GM19372 (cell line): ENCODE data around the gene SPHK1.

Experiments used
- ATAC-seq: cut with Tn5 transposase; IDR thresholded peaks from one replicate; pipeline ENCODE4 v1.9.1; 2021; ENCODE audit warnings: mild to moderate bottlenecking, low read depth, moderate library complexity; ENCODE audit not compliant: unreplicated experiment

SPHK1 gene

GRCh38 chr17:76383546-76384221 lies 725 bp upstream of the SPHK1 start:
- ATAC-seq = peak; percentile 26

- ATAC-seq = no peak
Observed at GRCh38 chr17:76384987-76385891, 830 bp downstream of the SPHK1 start.

- ATAC-seq = peak; percentile 43
Observed at GRCh38 chr17:76385892-76386786, 1.7 kb downstream of the SPHK1 start.

GRCh38 chr17:76386966-76387765 lies 2.8 kb downstream of the SPHK1 start:
- ATAC-seq = no peak

GRCh38 chr17:76388966-76389888 lies 4.8 kb downstream of the SPHK1 start:
- ATAC-seq = no peak

- ATAC-seq = no peak
Observed at GRCh38 chr17:76390003-76390421, 5.6 kb downstream of the SPHK1 start.

- no peak for ATAC-seq
Observed at GRCh38 chr17:76391200-76391715, 6.8 kb downstream of the SPHK1 start.

GRCh38 chr17:76394166-76394565 lies 9.8 kb downstream of the SPHK1 start:
- ATAC-seq = no peak

- no peak for ATAC-seq
Observed at GRCh38 chr17:76395980-76396379, 11.6 kb downstream of the SPHK1 start.

- no peak for ATAC-seq
Observed at GRCh38 chr17:76397184-76397583, 12.8 kb downstream of the SPHK1 start.

GRCh38 chr17:76397687-76398522 lies 13.5 kb downstream of the SPHK1 start:
- no peak for ATAC-seq

- ATAC-seq = no peak
Observed at GRCh38 chr17:76398523-76399174, 14.2 kb downstream of the SPHK1 start.

- ATAC-seq = no peak
Observed at GRCh38 chr17:76399175-76400172, 15.1 kb downstream of the SPHK1 start.

GRCh38 chr17:76402711-76403110 lies 18.3 kb downstream of the SPHK1 start:
- ATAC-seq = no peak

GRCh38 chr17:76404256-76404655 lies 19.8 kb downstream of the SPHK1 start:
- no peak for ATAC-seq

- no peak for ATAC-seq
Observed at GRCh38 chr17:76404976-76405563, 20.7 kb downstream of the SPHK1 start.
